ENCODE data around the gene CBFA2T2. TPM values are rescaled to one million over a fixed set of nuclear protein-coding genes. Genes with fewer than 3 reads are reported as not detected.

CBFA2T2 gene
- total RNA-seq, 1 experiment from 2014 or later = 16.3 TPM

GRCh38 chr20:33658510-33658909 lies 168.6 kb downstream of the CBFA2T2 start:
- BruUV-seq (replicated peaks) = no TSS peak
- no peak for TF ChIP-seq TCF7L2 (IDR thresholded peaks at IDR 0.05; ENCODE audit: low read depth, low read length)
- TF ChIP-seq REST (IDR thresholded peaks at IDR 0.05; ENCODE audit: insufficient read depth in 1 of 2, low read depth in 2 of 2, low read length in 1 of 2) = no peak
- TF ChIP-seq POLR2AphosphoS5 (IDR thresholded peaks at IDR 0.05; ENCODE audit: low read depth, low read length) = no peak
- TF ChIP-seq SIN3A (IDR thresholded peaks at IDR 0.05; ENCODE audit: borderline replicate concordance, insufficient read depth, low read depth, low read length) = no peak
- no peak for TF ChIP-seq CTCF (IDR thresholded peaks at IDR 0.05)
- DNase-seq (ENCODE audit: low read depth, low spot score) (no peak), ATAC-seq (no peak)
- CTCF ChIA-PET = no interaction called here
- in situ Hi-C loops (cut with HindIII; ENCODE audit: low pct_unique_long_range_greater_than_20kb, low sequenced_read_pairs) (no loop called here), intact Hi-C loops (cut with micrococcal nuclease; ENCODE audit: unreplicated experiment) (no loop called here)
- Histone ChIP-seq H3K9me3 (ENCODE audit: control insufficient read depth, insufficient read depth, low read depth, low read length) (no peaks in the 10 kb centered on the region), H3K4me1 (ENCODE audit: control insufficient read depth, insufficient read depth, low read length) (peaks cover 4% of the 10 kb centered on the region), H3K27ac (ENCODE audit: low read length) (no peak overlapping the region), H3K4me3 (ENCODE audit: low read depth in 2 of 2, low read length in 2 of 2) (no peak overlapping the region), H3K27me3 (ENCODE audit: control insufficient read depth, insufficient read depth, low read length) (no peaks in the 10 kb centered on the region), H3K36me3 (ENCODE audit: control insufficient read depth, insufficient read depth, low read length) (no peaks in the 10 kb centered on the region)
- POLR2A ChIA-PET = no interaction called here

GRCh38 chr20:33658929-33659328 lies 169.0 kb downstream of the CBFA2T2 start:
- H3K9me3 ChIP-seq (ENCODE audit: control insufficient read depth, insufficient read depth, low read depth, low read length) = no peaks in the 10 kb centered on the region
- no peak overlapping the region for H3K4me3 ChIP-seq (ENCODE audit: low read depth in 2 of 2, low read length in 2 of 2)
- H3K27me3 ChIP-seq (ENCODE audit: control insufficient read depth, insufficient read depth, low read length) = no peaks in the 10 kb centered on the region
- in situ Hi-C loops (cut with HindIII; ENCODE audit: low pct_unique_long_range_greater_than_20kb, low sequenced_read_pairs) (no loop called here), intact Hi-C loops (cut with micrococcal nuclease; ENCODE audit: unreplicated experiment) (no loop called here)
- CTCF ChIA-PET = no interaction called here
- no TSS peak for BruUV-seq (replicated peaks)
- POLR2A ChIA-PET = no interaction called here
- H3K27ac ChIP-seq (ENCODE audit: low read length) = no peak overlapping the region
- DNase-seq (ENCODE audit: low read depth, low spot score) (no peak), ATAC-seq (no peak)
- TF ChIP-seq POLR2AphosphoS5 (IDR thresholded peaks at IDR 0.05; ENCODE audit: low read depth, low read length) = no peak
- TF ChIP-seq REST (IDR thresholded peaks at IDR 0.05; ENCODE audit: insufficient read depth in 1 of 2, low read depth in 2 of 2, low read length in 1 of 2) = no peak
- no peak for TF ChIP-seq TCF7L2 (IDR thresholded peaks at IDR 0.05; ENCODE audit: low read depth, low read length)
- TF ChIP-seq SIN3A (IDR thresholded peaks at IDR 0.05; ENCODE audit: borderline replicate concordance, insufficient read depth, low read depth, low read length) = no peak
- no peak for TF ChIP-seq CTCF (IDR thresholded peaks at IDR 0.05)
- peaks cover 6% of the 10 kb centered on the region for H3K4me1 ChIP-seq (ENCODE audit: control insufficient read depth, insufficient read depth, low read length)
- no peaks in the 10 kb centered on the region for H3K36me3 ChIP-seq (ENCODE audit: control insufficient read depth, insufficient read depth, low read length)

All from Panc1 (cell line).